Epithelial cell of umbilical artery (primary cell): ENCODE results near the gene ACADVL. TPM values are rescaled to one million over a fixed set of nuclear protein-coding genes. Genes with fewer than 3 reads are reported as not detected.

Experiments
- total RNA-seq: library from RNA; depleted of rRNA; stranded (reverse); fragments of >200 nt; gene quantifications from 2 replicates; pipeline ENCODE4 v1.2.3, GENCODE V29; 2014

ACADVL gene
- total RNA-seq, result 164 and 179 TPM in 2 replicates

GRCh38 chr17:7219812-7220592 lies at the start of gene ACADVL, which contains the start of gene DLG4:
TSS of gene ACADVL (plus strand) at chr17:7219938. CDS start at chr17:7219985, 47 bp downstream.
TSS of gene DLG4 (minus strand) at chr17:7219836.

GRCh38 chr17:7179317-7180254 lies 40.2 kb upstream of the ACADVL start, which contains the start of gene ASGR1:
TSS of gene ASGR1 (minus strand) at chr17:7179370. CDS start at chr17:7178563, 807 bp downstream.

GRCh38 chr17:7234083-7234951 lies 14.6 kb downstream of the ACADVL start, which contains the start of gene DVL2:
TSS of gene DVL2 (minus strand) at chr17:7234517. CDS start at chr17:7234262, 255 bp downstream.

GRCh38 chr17:7239091-7240027 lies 19.6 kb downstream of the ACADVL start, which contains the start of gene PHF23:
TSS of gene PHF23 (minus strand) at chr17:7239457. CDS start at chr17:7239279, 178 bp downstream.

GRCh38 chr17:7241783-7242716 lies 22.3 kb downstream of the ACADVL start, which contains the start of gene GABARAP:
TSS of gene GABARAP (minus strand) at chr17:7242449. CDS start at chr17:7242330, 119 bp downstream.

GRCh38 chr17:7251661-7252175 lies 32.0 kb downstream of the ACADVL start, which contains the start of gene CTDNEP1:
TSS of gene CTDNEP1 (minus strand) at chr17:7251734. CDS start at chr17:7251296, 438 bp downstream.

GRCh38 chr17:7252176-7253043 lies 32.7 kb downstream of the ACADVL start, which contains the start of gene ELP5:
TSS of gene ELP5 (plus strand) at chr17:7252215. CDS start at chr17:7252551, 336 bp downstream.

GRCh38 chr17:7262192-7262934 lies 42.6 kb downstream of the ACADVL start, which contains the start of gene CLDN7:
TSS of gene CLDN7 (minus strand) at chr17:7262478. CDS start at chr17:7262043, 435 bp downstream.

Other genes with a start within 250 kb of the ACADVL start
- not detected in 2 replicates for gene ALOX12, start 223.9 kb upstream of the ACADVL start, total RNA-seq
- gene RNASEK, start 207.3 kb upstream of the ACADVL start, total RNA-seq, result 13.0 and 49.7 TPM in 2 replicates
- 107 and 156 TPM in 2 replicates for gene BCL6B, start 196.9 kb upstream of the ACADVL start, total RNA-seq
- 0.97 and 1.8 TPM in 2 replicates for gene SLC16A13, start 183.9 kb upstream of the ACADVL start, total RNA-seq
- gene SLC16A11, start 175.8 kb upstream of the ACADVL start, total RNA-seq, result 0.32 and 0.46 TPM in 2 replicates
- 0.15 TPM in 1 of 2 replicates, not detected in the other for gene CLEC10A, start 139.7 kb upstream of the ACADVL start, total RNA-seq
- not detected in 2 replicates for gene ASGR2, start 105.1 kb upstream of the ACADVL start, total RNA-seq
- gene ASGR1, start 40.6 kb upstream of the ACADVL start, total RNA-seq, result 5.5 and 9.1 TPM in 2 replicates
- gene DLG4, start 102 bp upstream of the ACADVL start, total RNA-seq, result 7.8 and 10.4 TPM in 2 replicates
- gene DVL2, start 14.6 kb downstream of the ACADVL start, total RNA-seq, result 36.1 and 40.6 TPM in 2 replicates
- gene PHF23, start 19.5 kb downstream of the ACADVL start, total RNA-seq, result 39.7 and 43.9 TPM in 2 replicates
- gene GABARAP, start 22.5 kb downstream of the ACADVL start, total RNA-seq, result 52.1 and 157 TPM in 2 replicates
- 14.1 and 19.5 TPM in 2 replicates for gene CTDNEP1, start 31.8 kb downstream of the ACADVL start, total RNA-seq
- gene ELP5, start 32.3 kb downstream of the ACADVL start, total RNA-seq, result 48.8 and 52.3 TPM in 2 replicates
- 12.9 and 15.6 TPM in 2 replicates for gene CLDN7, start 42.5 kb downstream of the ACADVL start, total RNA-seq
- under 0.01 and 0.30 TPM in 2 replicates for gene SLC2A4, start 61.8 kb downstream of the ACADVL start, total RNA-seq
- gene YBX2, start 74.7 kb downstream of the ACADVL start, total RNA-seq, result 0.15 TPM in 1 of 2 replicates, not detected in the other
- 761 and 967 TPM in 2 replicates for gene EIF5A, start 87.7 kb downstream of the ACADVL start, total RNA-seq
- 34.8 and 60.0 TPM in 2 replicates for gene GPS2, start 95.4 kb downstream of the ACADVL start, total RNA-seq
- 12.0 and 17.9 TPM in 2 replicates for gene NEURL4, start 109.4 kb downstream of the ACADVL start, total RNA-seq
- not detected in 2 replicates for gene ACAP1, start 116.6 kb downstream of the ACADVL start, total RNA-seq
- 1.9 and 2.9 TPM in 2 replicates for gene KCTD11, start 132.2 kb downstream of the ACADVL start, total RNA-seq
- gene TMEM95, start 135.2 kb downstream of the ACADVL start, total RNA-seq, result not detected in 2 replicates
- gene TNK1, start 161.2 kb downstream of the ACADVL start, total RNA-seq, result 0.91 TPM in 1 of 2 replicates, not detected in the other
- 8.4 and 15.3 TPM in 2 replicates for gene PLSCR3, start 174.6 kb downstream of the ACADVL start, total RNA-seq
- 71.3 and 188 TPM in 2 replicates for gene TMEM256, start 184.2 kb downstream of the ACADVL start, total RNA-seq
- gene NLGN2, start 187.9 kb downstream of the ACADVL start, total RNA-seq, result 2.1 and 2.6 TPM in 2 replicates
- not detected in 2 replicates for gene SPEM1, start 200.4 kb downstream of the ACADVL start, total RNA-seq
- gene SPEM2, start 205.7 kb downstream of the ACADVL start, total RNA-seq, result not detected in 2 replicates
- not detected in 2 replicates for gene SPEM3, start 208.9 kb downstream of the ACADVL start, total RNA-seq
- gene TMEM102, start 215.5 kb downstream of the ACADVL start, total RNA-seq, result 5.6 and 7.5 TPM in 2 replicates
- 0.15 and 0.32 TPM in 2 replicates for gene FGF11, start 219.6 kb downstream of the ACADVL start, total RNA-seq
- gene CHRNB1, start 225.1 kb downstream of the ACADVL start, total RNA-seq, result 4.5 and 6.5 TPM in 2 replicates